Smooth muscle cell (in vitro differentiated cells): Measurements from ENCODE around the gene CYP2R1. TPM values are rescaled to one million over a fixed set of nuclear protein-coding genes. Genes with fewer than 3 reads are reported as not detected.

Experiments used
- DNase-seq: peaks from one replicate; lab custom pipeline; 2025; ENCODE audit not compliant: unreplicated experiment; lab: John Stamatoyannopoulos, UW
- H2AFZ ChIP-seq: fragments of 200-600 bp; sonication (generic); 2 replicates; pipeline ENCODE4 v1.6.0; 2016; ENCODE audit warnings: antibody characterized with exemption, low read depth, mild to moderate bottlenecking
- H3F3A ChIP-seq: fragments of 200-600 bp; sonication (generic); 2 replicates; pipeline ENCODE4 v1.6.0; 2017; ENCODE audit warnings: antibody characterized with exemption, low read depth
- H3K27ac ChIP-seq: fragments of 200-600 bp; sonication (generic); 2 replicates; pipeline ENCODE4 v1.5.1; 2016; ENCODE audit warnings: low read depth, mild to moderate bottlenecking
- H3K27me3 ChIP-seq: fragments of 200-600 bp; sonication (generic); 2 replicates; pipeline ENCODE4 v1.6.1; 2016; ENCODE audit warnings: low read depth, mild to moderate bottlenecking
- H3K36me3 ChIP-seq: fragments of 200-600 bp; sonication (generic); 2 replicates; pipeline ENCODE4 v1.5.1; 2016; ENCODE audit warnings: low read depth
- H3K4me1 ChIP-seq: fragments of 200-600 bp; sonication (generic); 2 replicates; pipeline ENCODE4 v1.5.1; 2016; ENCODE audit warnings: low read depth
- H3K4me2 ChIP-seq: fragments of 200-600 bp; sonication (generic); 2 replicates; pipeline ENCODE4 v1.6.0; 2016; ENCODE audit warnings: mild to moderate bottlenecking
- H3K4me3 ChIP-seq: fragments of 200-600 bp; sonication (generic); 2 replicates; pipeline ENCODE4 v1.5.1; 2016; ENCODE audit warnings: mild to moderate bottlenecking
- H3K79me2 ChIP-seq: fragments of 200-600 bp; sonication (generic); 2 replicates; pipeline ENCODE4 v1.6.0; 2016; ENCODE audit warnings: low read depth, mild to moderate bottlenecking
- H3K9ac ChIP-seq: fragments of 200-600 bp; sonication (generic); 2 replicates; pipeline ENCODE4 v1.6.0; 2016; ENCODE audit warnings: low read depth
- H3K9me3 ChIP-seq: fragments of 200-600 bp; sonication (generic); replicated peaks from 2 replicates; pipeline ENCODE4 v1.5.1; 2016; ENCODE audit warnings: low read depth
- H4K20me1 ChIP-seq: fragments of 200-600 bp; sonication (generic); 2 replicates; pipeline ENCODE4 v1.6.0; 2016; ENCODE audit warnings: low read depth
- CTCF ChIP-seq: fragments of 200-600 bp; sonication (generic); IDR thresholded peaks from 2 replicates; pipeline ENCODE4 v1.5.1; 2017; ENCODE audit warnings: borderline replicate concordance, mild to moderate bottlenecking, antibody characterized with exemption; ENCODE audit not compliant: insufficient read depth, poor library complexity, severe bottlenecking
- WGBS: methylation state at CpG from one replicate; pipeline ENCODE4 v1.1.7; 2016; ENCODE audit warnings: low lambda C conversion rate; 5-methylcytosine and 5-hydroxymethylcytosine counted together
- polyA plus RNA-seq: library from polyadenylated mRNA; unstranded; fragments of >200 nt; fragmentation: Nextera tagmentation; extraction: Ambion mirVana; gene quantifications from 2 replicates; pipeline ENCODE4 v1.2.1, GENCODE V29; 2016
- total RNA-seq: library from RNA; depleted of rRNA; stranded (reverse); fragments of >200 nt; gene quantifications from 2 replicates; pipeline ENCODE4 v1.2.3, GENCODE V29; 2014

CYP2R1 gene
- total and polyA plus RNA-seq, 2 experiments from 2014 or later = 13.5 to 22.1 TPM

- no peak for TF ChIP-seq CTCF
- no peak overlapping the region for H2AFZ ChIP-seq
- H3K79me2 ChIP-seq = no peaks in the 10 kb centered on the region
- H3K9me3 ChIP-seq = no peaks in the 10 kb centered on the region
- H3K4me3 ChIP-seq = no peak overlapping the region
- no peaks in the 10 kb centered on the region for H3K4me1 ChIP-seq
- H3F3A ChIP-seq = no peaks in the 10 kb centered on the region
- no peak for DNase-seq
- H3K4me2 ChIP-seq = no peak overlapping the region
- no peaks in the 10 kb centered on the region for H4K20me1 ChIP-seq
- H3K27ac ChIP-seq = no peak overlapping the region
- no peaks in the 10 kb centered on the region for H3K36me3 ChIP-seq
- no peak overlapping the region for H3K9ac ChIP-seq
- no peaks in the 10 kb centered on the region for H3K27me3 ChIP-seq
Observed at GRCh38 chr11:14932447-14932846, 40.4 kb upstream of the CYP2R1 start.

- no peak for TF ChIP-seq CTCF
- Histone ChIP-seq H3K4me2 (no peak overlapping the region), H4K20me1 (no peaks in the 10 kb centered on the region), H3K27ac (no peak overlapping the region), H3K36me3 (no peaks in the 10 kb centered on the region), H3K79me2 (no peaks in the 10 kb centered on the region), H3F3A (no peaks in the 10 kb centered on the region), H2AFZ (no peak overlapping the region), H3K4me3 (no peak overlapping the region), H3K9me3 (no peaks in the 10 kb centered on the region), H3K4me1 (no peaks in the 10 kb centered on the region), H3K27me3 (no peaks in the 10 kb centered on the region), H3K9ac (no peak overlapping the region)
- 78% methylated on average over 2 of the region's 2 CpGs for WGBS
- DNase-seq = no peak
Observed at GRCh38 chr11:14930369-14930768, 38.3 kb upstream of the CYP2R1 start.

- H3K4me1 ChIP-seq = no peaks in the 10 kb centered on the region
- H3K4me3 ChIP-seq = no peak overlapping the region
- no peak overlapping the region for H3K4me2 ChIP-seq
- no peaks in the 10 kb centered on the region for H3K36me3 ChIP-seq
- no peaks in the 10 kb centered on the region for H3K9me3 ChIP-seq
- no peak for DNase-seq
- TF ChIP-seq CTCF = no peak
- H4K20me1 ChIP-seq = no peaks in the 10 kb centered on the region
- H2AFZ ChIP-seq = no peak overlapping the region
- no peaks in the 10 kb centered on the region for H3K79me2 ChIP-seq
- no peaks in the 10 kb centered on the region for H3K27me3 ChIP-seq
- H3K9ac ChIP-seq = no peak overlapping the region
- no peak overlapping the region for H3K27ac ChIP-seq
- no peaks in the 10 kb centered on the region for H3F3A ChIP-seq
Observed at GRCh38 chr11:14927146-14927545, 35.1 kb upstream of the CYP2R1 start.

- no peak overlapping the region for H3K4me2 ChIP-seq
- no peaks in the 10 kb centered on the region for H3K27me3 ChIP-seq
- H3K4me1 ChIP-seq = no peaks in the 10 kb centered on the region
- no peak overlapping the region for H3K4me3 ChIP-seq
- no peaks in the 10 kb centered on the region for H3K9me3 ChIP-seq
- H3K36me3 ChIP-seq = no peaks in the 10 kb centered on the region
- H4K20me1 ChIP-seq = no peaks in the 10 kb centered on the region
- no peaks in the 10 kb centered on the region for H3F3A ChIP-seq
- 93% methylated on average over 3 of the region's 3 CpGs for WGBS
- H2AFZ ChIP-seq = no peak overlapping the region
- no peak for DNase-seq
- H3K27ac ChIP-seq = no peak overlapping the region
- H3K79me2 ChIP-seq = no peaks in the 10 kb centered on the region
- no peak overlapping the region for H3K9ac ChIP-seq
- TF ChIP-seq CTCF = no peak
Observed at GRCh38 chr11:14924318-14924717, 32.3 kb upstream of the CYP2R1 start.
